NCI-H1930 (cell line): ENCODE results near the gene CLOCK.

Source experiments
- DNase-seq, 2 experiments: peaks; one replicate each; lab custom pipeline; 2025; lab: John Stamatoyannopoulos, UW

Gene CLOCK

DNA sequence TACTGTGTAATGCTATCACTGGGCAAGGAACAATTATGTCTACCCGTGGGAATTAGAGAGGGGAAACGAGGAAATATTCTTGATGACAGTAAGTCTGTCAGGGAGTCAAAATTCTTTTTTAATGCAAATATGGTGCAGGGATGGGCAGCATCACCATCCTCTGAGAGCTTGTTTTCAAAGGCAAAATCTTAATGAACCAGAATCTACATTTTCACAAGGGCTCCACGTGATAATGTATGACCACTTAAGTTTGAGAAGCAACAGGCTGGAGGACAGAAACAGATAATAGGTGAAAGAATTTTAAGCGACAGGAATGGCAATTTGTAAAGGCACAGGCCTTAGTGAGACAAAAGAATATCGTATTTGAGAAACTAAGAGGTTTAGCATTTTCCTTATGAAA is 63.4 kb downstream of the CLOCK start:
- DNase-seq, result no peak

DNA sequence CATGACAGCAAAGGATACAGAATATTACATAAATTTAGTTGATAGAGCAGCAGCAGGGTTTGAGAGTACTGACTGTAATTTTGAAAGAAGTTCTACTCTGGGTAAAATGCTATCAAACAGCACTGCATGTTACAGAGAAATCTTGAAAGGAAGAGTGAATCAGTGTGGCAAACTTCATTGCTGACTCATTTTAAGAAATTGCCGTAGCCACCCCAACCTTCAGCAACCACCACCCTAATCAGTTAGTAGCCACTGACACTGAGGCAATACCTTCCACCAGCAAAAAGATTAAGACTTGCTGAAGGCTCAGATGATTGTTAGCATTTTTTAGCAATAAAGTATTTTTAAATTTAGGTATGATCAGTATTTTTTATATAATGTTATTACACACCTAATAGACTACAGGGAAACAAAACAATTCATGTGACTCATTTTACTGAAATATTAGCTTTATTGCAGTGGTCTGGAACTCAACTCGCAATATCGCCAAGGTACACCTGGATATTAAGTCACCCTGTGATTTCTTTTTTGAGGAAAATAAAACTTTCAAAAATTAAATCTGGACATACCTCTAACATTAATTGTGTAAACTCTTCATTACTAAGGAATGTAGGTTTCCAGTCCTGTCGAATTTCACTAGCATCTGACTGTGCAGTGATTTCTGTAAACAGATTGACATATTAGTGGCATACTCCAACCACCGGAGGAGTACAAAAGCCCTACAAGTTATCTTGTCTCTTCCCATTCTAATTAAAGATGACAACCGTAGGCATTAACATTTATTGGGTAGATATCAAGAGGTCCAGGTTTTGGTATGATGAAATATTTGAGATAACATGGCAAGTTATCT is 71.1 kb downstream of the CLOCK start:
- no peak for DNase-seq

DNA sequence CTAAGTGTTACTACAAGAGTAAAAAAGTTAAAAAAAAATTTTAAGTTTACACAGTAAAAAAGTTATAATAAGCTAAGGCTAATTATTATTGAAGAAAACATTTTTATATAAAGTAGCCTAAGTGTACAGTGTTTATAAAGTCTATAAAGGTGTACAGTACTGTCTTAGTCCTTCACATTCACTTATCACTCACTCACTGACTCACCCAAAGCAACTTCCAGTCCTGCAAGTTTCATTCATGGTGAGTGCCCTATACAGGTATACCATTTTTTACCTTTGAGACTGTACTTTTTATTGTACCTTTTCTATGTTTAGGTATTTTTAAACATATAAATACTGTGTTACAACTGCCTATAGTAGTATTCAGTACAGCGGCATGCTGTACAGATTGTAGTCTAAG is 76.7 kb downstream of the CLOCK start:
- no peak for DNase-seq

DNA sequence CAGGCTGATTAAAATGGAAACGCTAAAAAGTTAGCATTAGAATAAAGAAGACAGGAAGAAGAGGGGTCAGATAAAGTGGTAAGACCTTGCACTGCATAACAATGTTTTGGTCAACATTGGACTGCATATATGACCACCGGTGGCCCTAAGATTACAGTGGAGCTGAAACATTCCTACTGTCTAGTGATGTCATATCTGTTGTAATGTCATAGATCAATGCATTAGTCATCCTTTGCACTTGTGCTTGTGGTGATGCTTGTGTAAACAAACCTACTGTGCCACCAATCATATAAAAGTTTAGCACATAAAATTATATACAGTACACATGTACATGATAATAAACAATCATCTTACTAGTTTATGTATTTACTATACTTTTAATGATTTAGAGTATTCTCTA is 78.0 kb downstream of the CLOCK start:
- no peak for DNase-seq

DNA sequence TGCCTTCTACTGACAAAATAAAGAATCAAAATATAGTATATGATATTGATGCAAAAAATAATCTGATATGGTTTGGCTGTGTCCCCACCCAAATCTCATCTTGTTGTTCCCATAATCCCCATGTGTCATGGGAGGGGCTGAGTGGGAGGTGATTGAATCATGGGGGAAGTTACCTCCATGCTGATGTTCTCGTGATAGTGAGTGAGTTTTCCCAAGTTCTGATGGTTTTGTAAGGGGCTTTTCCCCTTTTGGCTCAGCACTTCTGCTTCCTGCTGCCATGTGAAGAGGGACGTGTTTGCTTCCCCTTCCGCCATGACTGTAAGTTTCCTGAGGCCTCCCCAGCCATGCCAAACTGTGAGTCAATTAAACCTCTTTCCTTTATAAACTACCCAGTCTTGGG is 80.7 kb downstream of the CLOCK start:
- no peak for DNase-seq

DNA sequence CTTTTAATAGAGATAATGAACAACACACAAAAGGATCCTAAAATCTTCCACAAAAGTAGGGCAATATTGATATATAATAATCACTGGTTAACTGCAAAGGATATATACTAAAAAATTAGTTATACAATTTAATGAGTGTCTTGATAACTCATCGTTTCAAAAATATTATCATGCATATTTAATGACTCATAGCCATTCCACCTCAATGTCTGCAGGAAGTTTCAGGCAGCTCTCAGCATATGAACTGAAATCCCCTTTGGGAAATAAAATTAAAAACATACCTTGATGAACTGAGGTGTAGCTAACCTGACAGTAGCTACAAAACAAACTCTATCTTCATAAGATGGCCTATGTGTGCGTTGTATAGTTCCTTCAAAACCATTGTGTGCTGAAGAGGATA is 88.1 kb downstream of the CLOCK start:
- no peak for DNase-seq

DNA sequence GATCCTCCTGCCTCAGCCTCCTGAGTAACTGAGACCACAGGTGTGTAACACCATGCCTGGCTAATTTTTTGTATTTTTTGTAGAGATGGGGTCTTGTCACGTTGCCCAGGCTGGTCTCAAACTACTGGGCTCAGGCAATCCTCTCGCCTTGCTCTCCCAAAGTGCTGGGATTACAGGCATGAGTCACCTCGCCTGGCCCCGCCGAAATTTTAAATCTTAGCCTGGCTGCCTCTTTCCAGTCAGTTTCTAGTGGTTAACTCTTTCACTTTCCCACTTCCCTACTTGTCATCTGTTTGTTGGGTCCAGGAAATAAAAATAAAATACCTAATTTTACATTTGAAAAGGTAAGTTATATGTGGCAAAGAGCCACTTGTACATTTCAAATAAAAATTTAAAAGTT is 88.5 kb downstream of the CLOCK start:
- DNase-seq, result no peak

DNA sequence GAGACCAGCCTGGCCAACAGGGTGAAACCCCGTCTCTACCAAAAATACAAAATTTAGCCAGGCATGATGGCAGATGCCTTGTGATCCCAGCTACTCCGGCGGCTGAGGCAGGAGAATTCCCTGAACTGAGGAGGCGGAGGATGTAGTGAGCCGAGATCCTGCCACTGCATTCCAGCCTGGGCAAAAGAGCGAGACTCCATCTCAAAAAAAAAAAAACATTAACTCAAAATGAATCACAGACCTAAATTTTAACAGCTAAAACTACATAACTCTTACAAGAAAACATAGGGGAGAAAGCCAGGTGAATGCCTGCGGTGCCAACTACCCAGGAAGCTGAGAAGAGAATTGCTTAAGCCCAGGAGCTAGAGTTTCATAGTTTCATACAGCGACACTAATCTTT is 96.1 kb downstream of the CLOCK start:
- no peak for DNase-seq

DNA sequence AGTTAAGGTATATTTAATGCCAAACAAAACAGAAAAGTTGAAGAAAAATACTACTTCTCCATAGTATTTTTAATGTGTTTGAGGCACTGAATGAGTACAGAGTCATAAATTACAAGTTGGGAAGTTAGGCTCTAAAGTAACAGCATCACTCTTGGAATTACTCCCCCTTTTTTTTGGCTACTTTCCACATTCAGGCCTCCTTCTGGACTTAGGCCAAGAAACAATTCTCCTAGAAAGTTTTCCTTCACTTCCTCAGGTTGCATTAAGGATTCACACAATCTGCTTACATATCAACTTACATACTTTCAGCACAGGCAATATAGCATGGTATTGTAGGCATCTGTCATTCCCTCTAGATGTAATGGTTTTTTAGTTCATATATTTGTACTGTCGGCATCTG is 98.9 kb downstream of the CLOCK start:
- DNase-seq, result no peak

DNA sequence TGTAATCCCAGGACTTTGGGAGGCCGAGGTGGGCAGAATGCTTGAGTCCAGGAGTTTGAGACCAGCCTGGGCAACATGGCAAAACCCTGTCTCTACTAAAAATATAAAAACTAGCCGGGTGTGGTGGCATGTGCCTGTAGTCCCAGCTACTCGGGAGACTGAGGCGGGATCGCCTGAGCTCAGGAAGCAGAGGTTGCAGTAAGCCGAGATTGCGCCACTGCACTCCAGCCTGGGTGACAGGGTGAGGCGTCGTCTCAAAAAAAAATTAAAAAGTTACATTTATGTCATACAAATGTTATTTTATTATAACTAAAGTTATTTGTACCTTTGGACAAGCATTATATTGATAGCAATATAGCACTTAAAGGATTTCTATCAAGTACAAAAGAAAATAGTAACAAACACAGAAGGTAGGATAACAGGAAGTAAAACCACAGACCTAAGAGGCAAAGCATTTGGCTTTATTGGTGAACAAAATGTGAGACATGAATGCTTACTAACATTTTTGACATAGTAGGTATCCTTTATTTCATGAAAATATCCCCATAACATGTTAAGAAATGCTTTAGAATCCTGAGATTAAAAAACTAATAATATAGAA is 99.5 kb downstream of the CLOCK start:
- DNase-seq, result no peak

DNA sequence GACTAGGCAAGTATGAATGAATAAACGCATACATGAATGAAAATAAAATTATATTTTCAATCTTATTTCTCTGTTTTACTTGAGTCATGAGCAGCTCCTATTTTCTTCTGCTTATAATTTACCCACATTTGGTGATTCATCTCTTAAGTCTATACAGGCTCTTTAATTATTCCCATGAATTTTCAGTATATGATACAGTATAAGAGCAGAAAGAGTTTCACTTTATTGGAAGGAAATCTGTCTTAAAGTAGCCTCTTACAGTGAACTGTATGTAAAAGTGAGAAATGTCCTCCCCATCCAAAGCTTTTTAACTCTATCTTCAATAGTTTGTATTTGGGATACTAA is 100.2 kb downstream of the CLOCK start:
- no peak for DNase-seq

DNA sequence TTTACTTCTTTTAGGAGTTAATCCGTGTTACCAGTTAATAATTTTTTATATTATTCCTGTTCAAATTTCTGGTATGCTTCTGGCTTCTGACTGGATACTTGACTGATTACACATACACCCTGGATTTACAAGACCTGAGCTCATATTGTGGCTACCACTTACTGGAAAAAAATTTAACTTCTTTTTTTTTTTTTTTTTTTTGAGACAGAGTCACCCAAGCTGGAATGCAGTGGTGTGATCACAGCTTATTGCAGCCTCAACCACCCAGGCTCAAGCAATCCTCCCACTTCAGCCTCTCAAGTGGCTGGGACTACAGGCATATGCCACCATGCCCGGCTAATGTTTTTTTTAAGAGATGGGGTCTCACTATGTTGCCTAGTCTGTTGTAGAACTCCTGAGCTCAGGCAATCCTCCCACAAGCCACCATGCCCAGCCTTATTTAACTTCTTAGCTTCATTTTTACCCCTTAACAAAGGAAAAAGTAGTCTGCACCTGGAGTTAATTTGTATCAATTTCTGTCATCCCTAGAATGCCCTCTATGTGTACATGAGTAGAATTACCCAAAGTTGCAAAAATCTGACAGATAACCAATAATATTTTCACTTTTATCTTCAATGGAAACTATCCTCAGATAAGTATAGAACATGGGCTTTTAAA is 100.7 kb downstream of the CLOCK start:
- DNase-seq, result no peak

DNA sequence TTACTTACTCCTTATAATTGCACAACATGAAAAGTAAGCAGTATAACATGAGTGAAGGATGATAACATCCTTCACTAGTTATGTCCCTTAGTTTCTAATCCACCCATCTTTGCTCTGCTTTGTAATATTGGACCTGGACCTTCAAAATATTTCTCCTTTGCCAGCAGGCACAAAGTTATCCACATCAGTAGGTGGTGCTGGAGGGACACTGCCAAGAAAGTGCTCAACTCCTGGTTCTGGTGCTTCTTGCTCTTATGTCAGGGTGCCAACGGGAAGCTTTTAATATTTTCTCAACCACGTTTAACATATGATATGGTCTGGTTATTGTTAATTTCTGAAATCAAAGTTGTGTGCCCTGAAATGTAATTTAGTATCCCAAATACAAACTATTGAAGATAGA is 101.9 kb downstream of the CLOCK start:
- DNase-seq, result no peak

DNA sequence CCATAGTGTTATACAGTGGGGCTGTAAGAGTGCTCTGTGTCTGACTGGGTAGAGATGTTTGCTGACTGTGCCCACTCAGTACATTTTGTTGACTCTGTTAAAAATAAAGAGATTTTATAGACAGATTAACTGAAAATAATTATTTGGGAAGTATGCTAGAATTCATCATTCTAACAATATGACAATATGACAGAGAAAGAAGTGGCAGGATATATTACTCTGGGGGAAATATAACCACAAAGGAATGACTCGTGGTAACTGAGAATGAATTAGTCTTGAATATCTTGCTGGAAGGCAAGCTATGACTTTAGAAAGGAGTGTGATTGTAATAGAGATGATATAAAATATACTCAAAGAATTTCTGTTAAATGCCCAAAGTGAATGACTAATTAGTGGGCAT is 104.2 kb downstream of the CLOCK start:
- DNase-seq, result no peak

DNA sequence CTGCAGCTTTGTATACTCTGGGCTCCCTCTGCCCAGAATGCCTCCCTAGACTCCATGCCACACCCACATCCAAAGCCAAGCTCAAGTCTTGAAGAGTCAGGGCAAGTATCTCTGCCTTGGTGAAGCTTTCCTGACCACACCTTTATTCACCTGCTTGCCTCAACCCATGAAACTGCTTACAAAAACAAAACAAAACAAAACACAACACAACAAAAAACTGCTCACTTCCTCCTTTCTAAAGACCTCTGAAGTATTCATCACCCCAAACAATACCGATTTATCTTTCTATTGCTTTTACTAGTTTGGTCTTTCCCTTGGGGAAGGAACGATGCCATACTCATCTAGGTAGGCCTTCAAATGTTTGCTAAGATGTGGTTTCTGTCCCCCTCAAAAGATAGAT is 105.9 kb downstream of the CLOCK start:
- no peak for DNase-seq

DNA sequence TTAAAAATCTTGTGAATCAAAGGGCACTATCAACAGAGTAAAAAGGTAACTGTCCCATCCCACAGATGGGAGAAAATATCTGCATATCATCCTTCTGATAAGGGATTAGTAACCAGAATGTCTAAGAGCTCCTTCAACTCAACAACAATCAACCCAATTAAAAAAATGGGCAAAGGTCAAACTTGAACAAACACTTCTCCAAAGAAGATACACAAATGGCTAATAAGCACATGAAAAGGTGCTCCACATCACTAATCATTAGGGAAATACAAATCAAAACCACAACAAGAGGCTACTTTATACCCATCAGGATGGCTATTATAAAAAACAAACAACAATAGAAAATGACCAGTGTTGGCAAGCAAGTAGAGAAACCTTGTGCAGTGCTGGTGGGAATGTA is 107.7 kb downstream of the CLOCK start:
- DNase-seq, result no peak

DNA sequence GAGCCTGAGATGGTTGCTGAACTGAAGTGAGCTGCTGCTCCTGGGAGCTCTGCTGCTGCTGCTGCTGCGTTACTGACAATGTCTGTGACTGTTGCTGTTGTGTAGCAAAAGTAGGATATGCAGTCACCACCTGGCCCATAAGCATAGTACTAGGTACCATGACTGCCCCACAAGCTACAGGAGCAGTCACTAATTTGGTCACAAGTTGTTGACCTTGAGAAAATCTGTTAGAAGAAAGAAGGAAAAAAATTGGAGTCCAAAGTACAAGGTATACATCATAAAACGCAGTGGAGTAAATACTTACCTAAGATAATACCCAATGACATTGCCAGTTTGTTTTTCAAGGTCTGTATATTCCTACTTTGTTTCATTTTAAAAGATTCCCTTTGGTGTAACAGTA is 108.4 kb downstream of the CLOCK start:
- no peak for DNase-seq

DNA sequence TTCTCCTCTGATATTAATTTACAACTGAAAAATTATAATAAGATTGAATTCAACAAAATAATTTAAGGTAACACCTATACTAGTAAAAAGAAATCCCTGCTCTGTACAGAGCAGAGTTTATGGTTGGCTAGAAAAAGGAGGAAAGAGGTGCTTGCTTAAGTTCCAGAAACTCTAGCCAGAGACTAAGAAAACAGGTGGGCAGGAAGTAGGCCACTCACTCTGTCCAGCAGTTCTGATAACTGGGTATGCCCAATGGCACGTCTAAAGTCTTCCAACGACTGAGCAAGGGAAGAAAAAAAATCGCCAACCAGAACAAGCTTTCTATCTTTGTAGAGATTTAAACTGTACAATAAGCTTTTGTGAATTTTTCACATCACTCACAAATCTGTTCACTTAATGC is 108.9 kb downstream of the CLOCK start:
- DNase-seq, result no peak

DNA sequence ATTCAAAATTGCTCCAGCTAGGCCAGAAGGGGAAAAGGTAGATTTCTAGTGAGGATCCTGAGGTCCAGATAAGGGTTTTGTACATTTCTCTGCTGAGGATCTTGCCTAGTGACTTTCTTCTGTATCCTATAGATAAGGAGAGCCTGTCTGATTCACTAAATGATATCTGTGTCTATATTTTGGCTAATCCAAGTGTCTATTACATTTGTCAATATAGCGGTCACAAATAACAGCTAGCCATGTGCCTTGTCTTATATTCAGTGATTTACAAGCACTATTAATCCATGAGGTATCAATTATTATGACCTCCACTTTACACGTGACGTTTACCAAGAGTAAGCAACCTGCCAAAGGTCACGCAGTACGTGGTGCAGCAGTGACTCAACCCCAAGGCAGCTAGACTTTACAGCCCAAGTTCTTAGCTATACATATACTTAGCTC is 109.3 kb downstream of the CLOCK start:
- DNase-seq, result no peak

DNA sequence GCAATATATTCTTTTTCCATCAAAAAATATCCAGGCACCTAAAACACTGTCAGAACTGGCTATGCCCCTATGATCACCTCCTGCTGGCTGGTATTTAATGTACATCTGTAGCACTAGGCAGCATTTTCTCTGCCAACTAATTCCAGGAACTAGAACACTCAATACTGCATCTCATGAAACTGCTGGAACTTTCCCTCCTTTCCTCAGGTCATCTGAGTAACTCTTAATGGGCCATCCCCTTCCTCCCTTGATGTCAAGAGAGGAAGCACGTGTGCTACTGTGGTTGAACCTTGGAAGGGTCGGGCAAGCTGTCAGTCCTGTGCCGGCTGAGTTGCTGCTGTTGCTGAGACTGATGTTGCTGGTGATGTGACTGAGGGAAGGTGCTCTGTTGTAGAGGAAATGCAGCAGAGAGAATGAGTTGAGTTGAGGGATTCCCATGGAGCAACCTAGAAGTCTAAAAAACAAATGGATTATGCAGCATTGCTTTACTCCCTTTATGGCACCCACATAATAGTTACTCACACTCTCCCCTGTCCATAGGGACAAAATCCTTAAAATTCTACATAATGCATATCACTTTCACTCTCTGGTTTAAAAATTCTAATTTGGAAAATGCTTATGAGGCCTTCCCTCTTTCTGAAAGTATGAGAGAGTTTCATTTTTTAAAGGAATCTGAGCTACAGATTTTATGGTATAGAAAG is 111.4 kb downstream of the CLOCK start:
- DNase-seq, result no peak

DNA sequence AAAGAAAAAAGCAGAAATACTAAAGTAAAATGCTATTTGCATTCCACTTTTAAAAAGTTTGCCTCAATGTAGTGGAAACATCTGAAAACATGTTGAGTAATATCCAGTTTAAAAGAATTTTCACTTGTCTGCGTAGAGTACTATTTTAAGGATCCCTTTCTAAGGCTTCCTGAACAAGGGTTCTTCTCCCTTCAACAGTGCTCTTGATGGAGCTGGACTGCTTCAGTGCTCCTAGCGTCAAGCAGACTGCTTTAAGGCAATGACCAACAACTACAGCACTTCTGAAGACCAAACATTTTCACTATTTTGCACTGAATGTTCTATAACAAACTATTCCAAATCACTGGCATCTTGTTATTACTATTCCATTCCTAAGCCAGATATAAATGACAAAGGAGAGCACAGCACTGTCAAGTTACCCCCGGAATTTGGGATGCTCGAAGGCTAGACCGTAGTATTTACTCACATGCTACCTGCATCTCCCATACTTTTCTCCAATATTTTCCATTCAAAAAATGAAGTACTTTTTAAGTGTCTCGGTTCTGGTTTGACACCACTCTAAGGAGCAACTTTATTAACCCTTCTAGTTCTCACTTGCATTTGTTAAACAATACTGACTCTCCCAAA is 114.9 kb downstream of the CLOCK start:
- no peak for DNase-seq

DNA sequence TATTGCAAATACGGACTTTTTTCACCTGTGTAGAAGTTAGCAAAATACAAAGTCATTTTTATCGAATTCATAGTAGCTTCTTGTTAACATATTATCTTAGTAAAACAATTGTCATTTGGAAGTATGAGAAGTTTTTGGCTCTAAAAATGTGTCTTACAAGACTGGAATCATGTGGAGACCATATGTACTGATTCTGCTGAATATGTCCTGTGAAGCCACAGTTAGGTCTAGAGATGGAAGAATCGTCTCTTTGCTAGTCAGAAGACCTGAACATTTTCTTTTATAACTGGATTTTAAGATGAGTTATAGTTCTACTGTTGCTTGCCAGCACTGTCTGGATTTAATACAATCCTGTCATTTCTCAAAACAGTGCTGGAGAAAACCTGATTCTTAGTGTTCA is 121.9 kb downstream of the CLOCK start:
- DNase-seq, result no peak
